Activated naive CD4-positive, alpha-beta T cell treated with anti-CD3 and anti-CD28 coated beads, Interleukin-2, amount 10 ng/mL, durations not matched to agents 7 days and 5 days (primary cell): ENCODE data around the gene MBNL2.

ENCODE experiments used
- CTCF ChIA-PET: fragments of 350-600 bp; sonication (Branson Sonifier 250); formaldehyde crosslinking; loops from one replicate; lab custom pipeline; 2021; ENCODE audit warnings: antibody characterized with exemption; lab: Charles Lee
- DNase-seq: peaks from one replicate; pipeline ENCODE4 v3.0.0-alpha.2; 2020
- H3K27ac Mint-ChIP-seq: one replicate; pipeline ENCODE4 v1.8.0; 2021; ENCODE audit warnings: mild to moderate bottlenecking, moderate library complexity, mixed read lengths
- H3K27me3 Mint-ChIP-seq: one replicate; pipeline ENCODE4 v1.8.0; 2021; ENCODE audit warnings: mild to moderate bottlenecking, mixed read lengths
- H3K36me3 Mint-ChIP-seq: one replicate; pipeline ENCODE4 v1.8.0; 2021; ENCODE audit warnings: mixed read lengths
- H3K4me1 Mint-ChIP-seq: one replicate; pipeline ENCODE4 v1.8.0; 2021; ENCODE audit warnings: mixed read lengths
- H3K4me3 Mint-ChIP-seq: one replicate; pipeline ENCODE4 v1.8.0; 2021; ENCODE audit warnings: mild to moderate bottlenecking, moderate library complexity, mixed read lengths
- H3K9me3 Mint-ChIP-seq: one replicate; pipeline ENCODE4 v1.8.0; 2021; ENCODE audit warnings: mixed read lengths

The MBNL2 gene

GRCh38 chr13:97286317-97287046, 64.3 kb downstream of the MBNL2 start:
- peaks cover 7% of the 10 kb centered on the region for H3K4me1 Mint-ChIP-seq
- CTCF ChIA-PET, result no interaction called here
- H3K27ac Mint-ChIP-seq, result no peak overlapping the region

GRCh38 chr13:97287047-97287383, 64.9 kb downstream of the MBNL2 start:
- no peaks in the 10 kb centered on the region for H3K36me3 Mint-ChIP-seq

More at GRCh38 chr13:97286317-97287046, 64.3 kb downstream of the MBNL2 start:
- Mint-ChIP-seq H3K27me3 (no peaks in the 10 kb centered on the region), H3K4me3 (no peak overlapping the region), H3K9me3 (no peaks in the 10 kb centered on the region), H3K36me3 (no peaks in the 10 kb centered on the region)
- DNase-seq, result no peak

GRCh38 chr13:97288486-97288900, 66.4 kb downstream of the MBNL2 start:
- H3K27me3 Mint-ChIP-seq, result no peaks in the 10 kb centered on the region
- H3K4me3 Mint-ChIP-seq, result no peak overlapping the region
- CTCF ChIA-PET, result no interaction called here
- H3K27ac Mint-ChIP-seq, result no peak overlapping the region
- no peaks in the 10 kb centered on the region for H3K36me3 Mint-ChIP-seq
- peaks cover 5% of the 10 kb centered on the region for H3K4me1 Mint-ChIP-seq
- H3K9me3 Mint-ChIP-seq, result no peaks in the 10 kb centered on the region
- DNase-seq, result no peak

More at GRCh38 chr13:97287047-97287383, 64.9 kb downstream of the MBNL2 start:
- CTCF ChIA-PET, result no interaction called here
- no peak overlapping the region for H3K4me3 Mint-ChIP-seq
- no peaks in the 10 kb centered on the region for H3K9me3 Mint-ChIP-seq
- peaks cover 7% of the 10 kb centered on the region for H3K4me1 Mint-ChIP-seq
- DNase-seq, result no peak
- no peak overlapping the region for H3K27ac Mint-ChIP-seq
- no peaks in the 10 kb centered on the region for H3K27me3 Mint-ChIP-seq

GRCh38 chr13:97289514-97290298, 67.6 kb downstream of the MBNL2 start:
- Mint-ChIP-seq H3K27ac (no peak overlapping the region), H3K36me3 (no peaks in the 10 kb centered on the region), H3K9me3 (no peaks in the 10 kb centered on the region), H3K4me1 (peaks cover 5% of the 10 kb centered on the region), H3K4me3 (no peak overlapping the region), H3K27me3 (no peaks in the 10 kb centered on the region)
- CTCF ChIA-PET, result no interaction called here
- DNase-seq, result no peak

GRCh38 chr13:97295283-97296182, 73.4 kb downstream of the MBNL2 start:
- Mint-ChIP-seq H3K4me3 (no peak overlapping the region), H3K4me1 (peaks cover 5% of the 10 kb centered on the region), H3K27me3 (no peaks in the 10 kb centered on the region), H3K36me3 (no peaks in the 10 kb centered on the region), H3K9me3 (no peaks in the 10 kb centered on the region), H3K27ac (no peak overlapping the region)
- CTCF ChIA-PET, result no interaction called here
- DNase-seq, result no peak

GRCh38 chr13:97296740-97297139, 74.6 kb downstream of the MBNL2 start:
- Mint-ChIP-seq H3K27me3 (no peaks in the 10 kb centered on the region), H3K4me3 (no peak overlapping the region), H3K4me1 (no peaks in the 10 kb centered on the region), H3K9me3 (no peaks in the 10 kb centered on the region), H3K27ac (no peak overlapping the region), H3K36me3 (no peaks in the 10 kb centered on the region)
- DNase-seq, result no peak
- CTCF ChIA-PET, result no interaction called here

GRCh38 chr13:97298816-97299215, 76.7 kb downstream of the MBNL2 start:
- H3K4me3 Mint-ChIP-seq, result no peak overlapping the region
- no peaks in the 10 kb centered on the region for H3K4me1 Mint-ChIP-seq
- H3K9me3 Mint-ChIP-seq, result no peaks in the 10 kb centered on the region
- CTCF ChIA-PET, result no interaction called here
- no peaks in the 10 kb centered on the region for H3K27me3 Mint-ChIP-seq
- no peak for DNase-seq
- no peak overlapping the region for H3K27ac Mint-ChIP-seq
- H3K36me3 Mint-ChIP-seq, result no peaks in the 10 kb centered on the region

GRCh38 chr13:97300871-97301270, 78.7 kb downstream of the MBNL2 start:
- H3K9me3 Mint-ChIP-seq, result no peaks in the 10 kb centered on the region
- H3K36me3 Mint-ChIP-seq, result no peaks in the 10 kb centered on the region
- CTCF ChIA-PET, result no interaction called here
- H3K27me3 Mint-ChIP-seq, result no peaks in the 10 kb centered on the region
- no peak overlapping the region for H3K4me3 Mint-ChIP-seq
- no peak for DNase-seq
- H3K4me1 Mint-ChIP-seq, result no peaks in the 10 kb centered on the region
- H3K27ac Mint-ChIP-seq, result no peak overlapping the region

- no peaks in the 10 kb centered on the region for H3K4me1 Mint-ChIP-seq
- CTCF ChIA-PET, result no interaction called here
- H3K4me3 Mint-ChIP-seq, result no peak overlapping the region
- H3K9me3 Mint-ChIP-seq, result no peaks in the 10 kb centered on the region
- no peak for DNase-seq
- no peaks in the 10 kb centered on the region for H3K27me3 Mint-ChIP-seq
- H3K27ac Mint-ChIP-seq, result no peak overlapping the region
- no peaks in the 10 kb centered on the region for H3K36me3 Mint-ChIP-seq
These were observed 79.4 kb downstream of the MBNL2 start for GRCh38 chr13:97301382-97302095.

- no peaks in the 10 kb centered on the region for H3K27me3 Mint-ChIP-seq
- DNase-seq, result no peak
- no peaks in the 10 kb centered on the region for H3K4me1 Mint-ChIP-seq
- no peaks in the 10 kb centered on the region for H3K36me3 Mint-ChIP-seq
- no peak overlapping the region for H3K4me3 Mint-ChIP-seq
- CTCF ChIA-PET, result no interaction called here
- no peaks in the 10 kb centered on the region for H3K9me3 Mint-ChIP-seq
- H3K27ac Mint-ChIP-seq, result no peak overlapping the region
These were observed 80.5 kb downstream of the MBNL2 start for GRCh38 chr13:97302611-97303010.

- CTCF ChIA-PET, result no interaction called here
- no peak overlapping the region for H3K4me3 Mint-ChIP-seq
- DNase-seq, result no peak
- no peaks in the 10 kb centered on the region for H3K27me3 Mint-ChIP-seq
- no peaks in the 10 kb centered on the region for H3K4me1 Mint-ChIP-seq
- no peaks in the 10 kb centered on the region for H3K36me3 Mint-ChIP-seq
- H3K9me3 Mint-ChIP-seq, result peaks cover 2% of the 10 kb centered on the region
- H3K27ac Mint-ChIP-seq, result no peak overlapping the region
These were observed 84.0 kb downstream of the MBNL2 start for GRCh38 chr13:97306106-97306505.

GRCh38 chr13:97306645-97307044, 84.5 kb downstream of the MBNL2 start:
- H3K27ac Mint-ChIP-seq, result no peak overlapping the region
- no peak overlapping the region for H3K4me3 Mint-ChIP-seq
- H3K27me3 Mint-ChIP-seq, result no peaks in the 10 kb centered on the region
- H3K4me1 Mint-ChIP-seq, result no peaks in the 10 kb centered on the region
- CTCF ChIA-PET, result no interaction called here
- H3K9me3 Mint-ChIP-seq, result peaks cover 2% of the 10 kb centered on the region
- no peak for DNase-seq
- no peaks in the 10 kb centered on the region for H3K36me3 Mint-ChIP-seq

GRCh38 chr13:97307118-97307881, 85.2 kb downstream of the MBNL2 start:
- H3K27ac Mint-ChIP-seq, result no peak overlapping the region
- H3K9me3 Mint-ChIP-seq, result peaks cover 2% of the 10 kb centered on the region
- H3K27me3 Mint-ChIP-seq, result no peaks in the 10 kb centered on the region
- no peak overlapping the region for H3K4me3 Mint-ChIP-seq
- H3K36me3 Mint-ChIP-seq, result no peaks in the 10 kb centered on the region
- DNase-seq, result no peak
- CTCF ChIA-PET, result no interaction called here
- H3K4me1 Mint-ChIP-seq, result no peaks in the 10 kb centered on the region
